ENCODE results near the gene SPCS3.
"Not testable (repeated sequence)": the region's sequence is repeated elsewhere in the genome, so short reads cannot be mapped to it uniquely, and the experiment has no call there.

The SPCS3 gene

GRCh38 chr4:176306837-176307665 is 12.7 kb upstream of the SPCS3 start:
- DNase-seq, result no peak

GRCh38 chr4:176307666-176307930 is 12.2 kb upstream of the SPCS3 start:
- no peak for DNase-seq

- DNase-seq, result no peak
These were observed 11.3 kb upstream of the SPCS3 start for GRCh38 chr4:176308441-176308840.

- no peak for DNase-seq
These were observed 10.7 kb upstream of the SPCS3 start for GRCh38 chr4:176309046-176309445.

GRCh38 chr4:176309772-176310171 is 10.0 kb upstream of the SPCS3 start:
- no peak for DNase-seq

- no peak for DNase-seq
These were observed 6.0 kb upstream of the SPCS3 start for GRCh38 chr4:176313596-176314336.

GRCh38 chr4:176319151-176319703 is 539 bp upstream of the SPCS3 start:
- no peak for DNase-seq

GRCh38 chr4:176320340-176320975 is 692 bp downstream of the SPCS3 start:
- peak; percentile 11 for DNase-seq

GRCh38 chr4:176320976-176321361 is 1.2 kb downstream of the SPCS3 start:
- DNase-seq, result no peak

- no peak for DNase-seq
These were observed 1.8 kb downstream of the SPCS3 start for GRCh38 chr4:176321589-176321988.

GRCh38 chr4:176323511-176324160 is 3.9 kb downstream of the SPCS3 start:
- no peak for DNase-seq

- DNase-seq, result not testable (repeated sequence)
These were observed 5.1 kb downstream of the SPCS3 start for GRCh38 chr4:176324876-176325275.

- DNase-seq, result no peak
These were observed 13.3 kb downstream of the SPCS3 start for GRCh38 chr4:176333076-176333475.

- no peak for DNase-seq
These were observed 14.3 kb downstream of the SPCS3 start for GRCh38 chr4:176334066-176334465.

- DNase-seq, result no peak
These were observed 15.7 kb downstream of the SPCS3 start for GRCh38 chr4:176335421-176335820.

GRCh38 chr4:176339936-176340761 is 20.4 kb downstream of the SPCS3 start:
- DNase-seq, result no peak

GRCh38 chr4:176340871-176341685 is 21.3 kb downstream of the SPCS3 start:
- DNase-seq, result no peak

- DNase-seq, result no peak
These were observed 22.6 kb downstream of the SPCS3 start for GRCh38 chr4:176342384-176342783.

- no peak for DNase-seq
These were observed 23.5 kb downstream of the SPCS3 start for GRCh38 chr4:176343286-176343685.

GRCh38 chr4:176345346-176345745 is 25.6 kb downstream of the SPCS3 start:
- DNase-seq, result not testable (repeated sequence)

GRCh38 chr4:176346836-176347235 is 27.1 kb downstream of the SPCS3 start:
- not testable (repeated sequence) for DNase-seq

Data from NCI-H2107 (cell line).